HepG2 (cell line): ENCODE measurements around the gene FGGY. TPM values are rescaled to one million over a fixed set of nuclear protein-coding genes. Genes with fewer than 3 reads are reported as not detected.
A peak's percentile ranks its signal among the peaks of the same experiment; 100 is the strongest.

Experiments
- DMAP1 ChIP-seq: IDR thresholded peaks from 2 replicates; pipeline ENCODE4 v1.6.1; 2016
- GTF2F1 ChIP-seq: fragments of 150-350 bp; IDR thresholded peaks from 2 replicates; pipeline ENCODE4 v1.6.1; 2014; ENCODE audit warnings: low read length
- HINFP ChIP-seq: sonication (generic); formaldehyde crosslinking; IDR thresholded peaks from 2 replicates; pipeline ENCODE4 v1.4.0; 2020; ENCODE audit warnings: low read depth, mild to moderate bottlenecking, missing genetic modification reagents
- KLF15 ChIP-seq: sonication (generic); formaldehyde crosslinking; IDR thresholded peaks from 2 replicates; pipeline ENCODE4 v1.8.1; 2023; ENCODE audit warnings: borderline replicate concordance, mild to moderate bottlenecking, inconsistent platforms, missing genetic modification reagents, mixed read lengths
- KLF6 ChIP-seq: IDR thresholded peaks from 2 replicates; pipeline ENCODE4 v1.8.0; 2016; ENCODE audit warnings: missing biosample characterization, missing genetic modification reagents
- MED8 ChIP-seq: sonication (generic); formaldehyde crosslinking; IDR thresholded peaks from 2 replicates; pipeline ENCODE4 v1.8.1; 2023; ENCODE audit warnings: mild to moderate bottlenecking, missing genetic modification reagents; ENCODE audit not compliant: insufficient replicate concordance
- MEIS2 ChIP-seq: sonication (generic); formaldehyde crosslinking; IDR thresholded peaks from 2 replicates; pipeline ENCODE4 v1.9.0; 2021; ENCODE audit warnings: mild to moderate bottlenecking, missing genetic modification reagents
- MZF1 ChIP-seq: sonication (generic); formaldehyde crosslinking; IDR thresholded peaks from 2 replicates; pipeline ENCODE4 v1.8.1; 2023; ENCODE audit warnings: mild to moderate bottlenecking, missing genetic modification reagents, borderline replicate concordance
- NFATC3 ChIP-seq: sonication (generic); formaldehyde crosslinking; IDR thresholded peaks from 2 replicates; pipeline ENCODE4 v1.5.1; 2020; ENCODE audit warnings: mild to moderate bottlenecking, missing genetic modification reagents
- TOPORS ChIP-seq: sonication (generic); formaldehyde crosslinking; IDR thresholded peaks from 2 replicates; pipeline ENCODE4 v1.8.0; 2023; ENCODE audit warnings: mild to moderate bottlenecking, missing genetic modification reagents
- ZBTB25 ChIP-seq: IDR thresholded peaks from 2 replicates; pipeline ENCODE4 v1.6.1; 2018; ENCODE audit warnings: missing genetic modification reagents
- ZNF446 ChIP-seq: sonication (generic); formaldehyde crosslinking; IDR thresholded peaks from 2 replicates; pipeline ENCODE4 v1.5.0; 2020; ENCODE audit warnings: mild to moderate bottlenecking, missing genetic modification reagents
- ZNF567 ChIP-seq: sonication (generic); formaldehyde crosslinking; IDR thresholded peaks from 2 replicates; pipeline ENCODE4 v1.8.1; 2023; ENCODE audit warnings: mild to moderate bottlenecking, missing genetic modification reagents, borderline replicate concordance
- ZNF780A ChIP-seq: sonication (generic); formaldehyde crosslinking; IDR thresholded peaks from 2 replicates; pipeline ENCODE4 v1.8.0; 2022; ENCODE audit warnings: mild to moderate bottlenecking, missing genetic modification reagents, moderate library complexity
- polyA plus RNA-seq, 8 experiments: library from polyadenylated mRNA; depleted of rRNA in 3 of 8; stranded (reverse) in 7 of 8; unstranded in 1 of 8; fragments of >200 nt; fragmentation: Illumina TruSeq in 4 of 8; extraction: Trizol in 4 of 8; gene quantifications; 2 replicates each; pipeline versions ENCODE4 v1.2.1 to v1.2.3, GENCODE V29; 2011 to 2016; ENCODE audit warnings: low read depth in 4 of 8, missing spikeins in 1 of 8, mixed read lengths in 1 of 8; ENCODE audit not compliant: insufficient read depth in 1 of 8
- total RNA-seq, 5 experiments: library from RNA; depleted of rRNA; stranded (reverse); fragments of >200 nt; fragmentation: Illumina TruSeq; extraction: Trizol; gene quantifications; 2 replicates each; pipeline ENCODE4 v1.2.3, GENCODE V29; 2016; ENCODE audit warnings: low read depth in 1 of 5
- TF ChIP-seq, protein P1 (sequence below): sonication (generic); formaldehyde crosslinking; IDR thresholded peaks from 2 replicates; pipeline ENCODE4 v1.4.0; 2020; ENCODE audit warnings: missing genetic modification reagents
- TF ChIP-seq, protein P2 (sequence below): sonication (generic); formaldehyde crosslinking; IDR thresholded peaks from 2 replicates; pipeline ENCODE4 v1.9.0; 2021; ENCODE audit warnings: missing genetic modification reagents, borderline replicate concordance
- TF ChIP-seq, protein P3 (sequence below): sonication (generic); formaldehyde crosslinking; IDR thresholded peaks from 2 replicates; pipeline ENCODE4 v1.4.0; 2020; ENCODE audit warnings: missing genetic modification reagents

Gene FGGY
- total and polyA plus RNA-seq, 2 of the 13 experiments (the other 11 are each of a cell fraction or from before 2014, with no cell fraction given), result 15.7 to 27.5 TPM

DNA sequence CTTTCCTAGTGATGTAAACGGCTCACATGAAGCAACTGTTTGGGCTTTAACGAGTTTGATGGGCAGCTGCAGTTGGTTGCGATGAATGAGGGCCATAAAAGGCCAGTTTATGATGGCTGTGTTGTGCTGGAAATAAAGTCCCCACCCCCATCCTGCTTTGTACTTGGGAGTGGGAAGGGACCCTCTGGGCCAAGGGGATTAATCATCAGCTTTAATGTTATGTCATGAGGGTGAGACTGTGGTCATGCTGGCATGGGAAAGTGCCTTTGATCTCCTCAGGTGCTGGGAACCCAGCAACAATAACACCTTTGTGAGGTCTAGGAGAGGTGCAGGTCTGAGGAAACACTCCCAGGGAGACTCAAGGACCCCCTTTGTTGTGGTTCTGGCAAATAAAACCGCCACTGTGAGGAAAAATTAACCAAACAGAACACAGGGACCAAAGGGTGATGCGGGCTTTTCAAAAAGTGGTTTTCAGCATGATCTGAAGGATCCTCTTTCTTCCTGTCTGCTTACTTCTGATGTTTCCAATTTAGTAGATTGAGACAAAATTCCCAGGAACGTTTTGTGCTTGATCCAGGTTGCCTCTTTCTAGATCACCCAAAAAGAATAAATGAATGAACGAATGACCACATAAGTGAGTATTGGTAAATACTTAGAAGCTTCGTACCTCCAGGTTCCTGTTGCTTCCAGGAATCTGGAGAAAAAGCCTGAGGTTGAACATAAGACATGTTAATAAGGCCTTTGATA is 260.1 kb downstream of the FGGY start (continued):
- TF ChIP-seq TOPORS (CRISPR knock-in tag) (peak; percentile 31; the same call in 1 of the 2 replicates), GTF2F1 (no peak), ZNF780A (no peak), MZF1 (CRISPR knock-in tag) (no peak), ZNF446 (CRISPR knock-in tag) (no peak), MEIS2 (no peak; the same call in 1 of the 2 replicates), ZBTB25 (CRISPR knock-in tag) (0 out of 2 replicates have a peak, but pooled peaks have one; percentile 49), DMAP1 (CRISPR knock-in tag) (peak; percentile 47; the same call in 1 of the 2 replicates), KLF15 (CRISPR knock-in tag) (no peak), MED8 (CRISPR knock-in tag) (no peak), NFATC3 (CRISPR knock-in tag) (no peak), HINFP (CRISPR knock-in tag) (no peak), ZNF567 (CRISPR knock-in tag) (no peak), KLF6 (CRISPR knock-in tag) (no peak; the same call in 1 of the 2 replicates)
- TF ChIP-seq, protein P1, sequence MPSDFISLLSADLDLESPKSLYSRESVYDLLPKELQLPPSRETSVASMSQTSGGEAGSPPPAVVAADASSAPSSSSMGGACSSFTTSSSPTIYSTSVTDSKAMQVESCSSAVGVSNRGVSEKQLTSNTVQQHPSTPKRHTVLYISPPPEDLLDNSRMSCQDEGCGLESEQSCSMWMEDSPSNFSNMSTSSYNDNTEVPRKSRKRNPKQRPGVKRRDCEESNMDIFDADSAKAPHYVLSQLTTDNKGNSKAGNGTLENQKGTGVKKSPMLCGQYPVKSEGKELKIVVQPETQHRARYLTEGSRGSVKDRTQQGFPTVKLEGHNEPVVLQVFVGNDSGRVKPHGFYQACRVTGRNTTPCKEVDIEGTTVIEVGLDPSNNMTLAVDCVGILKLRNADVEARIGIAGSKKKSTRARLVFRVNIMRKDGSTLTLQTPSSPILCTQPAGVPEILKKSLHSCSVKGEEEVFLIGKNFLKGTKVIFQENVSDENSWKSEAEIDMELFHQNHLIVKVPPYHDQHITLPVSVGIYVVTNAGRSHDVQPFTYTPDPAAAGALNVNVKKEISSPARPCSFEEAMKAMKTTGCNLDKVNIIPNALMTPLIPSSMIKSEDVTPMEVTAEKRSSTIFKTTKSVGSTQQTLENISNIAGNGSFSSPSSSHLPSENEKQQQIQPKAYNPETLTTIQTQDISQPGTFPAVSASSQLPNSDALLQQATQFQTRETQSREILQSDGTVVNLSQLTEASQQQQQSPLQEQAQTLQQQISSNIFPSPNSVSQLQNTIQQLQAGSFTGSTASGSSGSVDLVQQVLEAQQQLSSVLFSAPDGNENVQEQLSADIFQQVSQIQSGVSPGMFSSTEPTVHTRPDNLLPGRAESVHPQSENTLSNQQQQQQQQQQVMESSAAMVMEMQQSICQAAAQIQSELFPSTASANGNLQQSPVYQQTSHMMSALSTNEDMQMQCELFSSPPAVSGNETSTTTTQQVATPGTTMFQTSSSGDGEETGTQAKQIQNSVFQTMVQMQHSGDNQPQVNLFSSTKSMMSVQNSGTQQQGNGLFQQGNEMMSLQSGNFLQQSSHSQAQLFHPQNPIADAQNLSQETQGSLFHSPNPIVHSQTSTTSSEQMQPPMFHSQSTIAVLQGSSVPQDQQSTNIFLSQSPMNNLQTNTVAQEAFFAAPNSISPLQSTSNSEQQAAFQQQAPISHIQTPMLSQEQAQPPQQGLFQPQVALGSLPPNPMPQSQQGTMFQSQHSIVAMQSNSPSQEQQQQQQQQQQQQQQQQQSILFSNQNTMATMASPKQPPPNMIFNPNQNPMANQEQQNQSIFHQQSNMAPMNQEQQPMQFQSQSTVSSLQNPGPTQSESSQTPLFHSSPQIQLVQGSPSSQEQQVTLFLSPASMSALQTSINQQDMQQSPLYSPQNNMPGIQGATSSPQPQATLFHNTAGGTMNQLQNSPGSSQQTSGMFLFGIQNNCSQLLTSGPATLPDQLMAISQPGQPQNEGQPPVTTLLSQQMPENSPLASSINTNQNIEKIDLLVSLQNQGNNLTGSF (CRISPR knock-in tag), result no peak
- TF ChIP-seq, protein P2, sequence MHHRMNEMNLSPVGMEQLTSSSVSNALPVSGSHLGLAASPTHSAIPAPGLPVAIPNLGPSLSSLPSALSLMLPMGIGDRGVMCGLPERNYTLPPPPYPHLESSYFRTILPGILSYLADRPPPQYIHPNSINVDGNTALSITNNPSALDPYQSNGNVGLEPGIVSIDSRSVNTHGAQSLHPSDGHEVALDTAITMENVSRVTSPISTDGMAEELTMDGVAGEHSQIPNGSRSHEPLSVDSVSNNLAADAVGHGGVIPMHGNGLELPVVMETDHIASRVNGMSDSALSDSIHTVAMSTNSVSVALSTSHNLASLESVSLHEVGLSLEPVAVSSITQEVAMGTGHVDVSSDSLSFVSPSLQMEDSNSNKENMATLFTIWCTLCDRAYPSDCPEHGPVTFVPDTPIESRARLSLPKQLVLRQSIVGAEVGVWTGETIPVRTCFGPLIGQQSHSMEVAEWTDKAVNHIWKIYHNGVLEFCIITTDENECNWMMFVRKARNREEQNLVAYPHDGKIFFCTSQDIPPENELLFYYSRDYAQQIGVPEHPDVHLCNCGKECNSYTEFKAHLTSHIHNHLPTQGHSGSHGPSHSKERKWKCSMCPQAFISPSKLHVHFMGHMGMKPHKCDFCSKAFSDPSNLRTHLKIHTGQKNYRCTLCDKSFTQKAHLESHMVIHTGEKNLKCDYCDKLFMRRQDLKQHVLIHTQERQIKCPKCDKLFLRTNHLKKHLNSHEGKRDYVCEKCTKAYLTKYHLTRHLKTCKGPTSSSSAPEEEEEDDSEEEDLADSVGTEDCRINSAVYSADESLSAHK (CRISPR knock-in tag), result no peak
- TF ChIP-seq, protein P3, sequence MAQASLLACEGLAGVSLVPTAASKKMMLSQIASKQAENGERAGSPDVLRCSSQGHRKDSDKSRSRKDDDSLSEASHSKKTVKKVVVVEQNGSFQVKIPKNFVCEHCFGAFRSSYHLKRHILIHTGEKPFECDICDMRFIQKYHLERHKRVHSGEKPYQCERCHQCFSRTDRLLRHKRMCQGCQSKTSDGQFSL (CRISPR knock-in tag), result no peak
